Esophagus muscularis mucosa (tissue), 4 donors: Measurements from ENCODE around the gene ZFP36L1. TPM values are rescaled to one million over a fixed set of nuclear protein-coding genes. Genes with fewer than 3 reads are reported as not detected.

Source experiments
- DNase-seq: peaks from one replicate; pipeline ENCODE4 v3.0.0-alpha.2; 2017; ENCODE audit errors: extremely low spot score
- H3K27ac ChIP-seq, 4 donors: fragments of 200-600 bp; sonication (generic); replicated peaks in 1 of 4; 1 replicate in 3 of 4; 2 replicates in 1 of 4; pipeline ENCODE4 v1.5.1; 2016 to 2019; ENCODE audit warnings: mild to moderate bottlenecking in 1 of 4
- H3K27me3 ChIP-seq, 4 donors: fragments of 200-600 bp; sonication (generic); one replicate each; pipeline versions ENCODE4 v1.5.1 to v1.6.0; 2016 to 2019
- H3K36me3 ChIP-seq, 4 donors: fragments of 200-600 bp; sonication (generic); one replicate each; pipeline ENCODE4 v1.5.1; 2016 to 2019
- H3K4me1 ChIP-seq, 4 donors: fragments of 200-600 bp; sonication (generic); one replicate each; pipeline ENCODE4 v1.5.1; 2016 to 2019
- H3K4me3 ChIP-seq, 4 donors: fragments of 200-600 bp; sonication (generic); 1 replicate in 2 of 4; 2 replicates in 2 of 4; pipeline ENCODE4 v1.5.1; 2016 to 2019; ENCODE audit warnings: mild to moderate bottlenecking in 4 of 4, moderate library complexity in 1 of 4
- H3K9me3 ChIP-seq, 4 donors: fragments of 200-600 bp; sonication (generic); 1 replicate in 3 of 4; 2 replicates in 1 of 4; pipeline ENCODE4 v1.5.1; 2016 to 2019
- EP300 ChIP-seq: sonication (generic); formaldehyde crosslinking; IDR thresholded peaks from one replicate; pipeline ENCODE4 v1.6.1; 2017; ENCODE audit warnings: antibody characterized with exemption
- POLR2A ChIP-seq: fragments of 450-650 bp; IDR thresholded peaks from one replicate; pipeline ENCODE4 v1.6.1; 2017; ENCODE audit warnings: antibody characterized with exemption, moderate library complexity, mild to moderate bottlenecking, low read depth
- POLR2AphosphoS5 ChIP-seq, 2 donors: sonication (generic); formaldehyde crosslinking; IDR thresholded peaks; one replicate each; pipeline ENCODE4 v1.6.1; 2017; ENCODE audit warnings: antibody characterized with exemption in 2 of 2
- WGBS: methylation state at CpG from one replicate; pipeline ENCODE4 v1.1.5; 2018; 5-methylcytosine and 5-hydroxymethylcytosine counted together
- intact Hi-C: fragments of 100-400 bp; cut with DNase I; formaldehyde crosslinking; loops from one replicate; pipeline ENCODE4 v1.15.1; 2023
- total RNA-seq, 4 donors: library from RNA; depleted of rRNA; stranded (reverse); fragments of >200 nt; gene quantifications; one replicate each; pipeline versions ENCODE4 v1.1.0 to v1.2.1, GENCODE V29; 2016
- TF ChIP-seq, protein P1 (sequence below), 3 experiments: fragments of 200-600 bp in 2 of 3; fragments of 450-650 bp in 1 of 3; sonication (generic) in 2 of 3; IDR thresholded peaks; one replicate each; pipeline ENCODE4 v1.5.1; 2017 to 2019; ENCODE audit warnings: antibody characterized with exemption in 3 of 3, mild to moderate bottlenecking in 2 of 3, moderate library complexity in 1 of 3

Gene ZFP36L1
- total RNA-seq, 4 donors from 2014 or later = 191 to 704 (median 444) TPM

DNA sequence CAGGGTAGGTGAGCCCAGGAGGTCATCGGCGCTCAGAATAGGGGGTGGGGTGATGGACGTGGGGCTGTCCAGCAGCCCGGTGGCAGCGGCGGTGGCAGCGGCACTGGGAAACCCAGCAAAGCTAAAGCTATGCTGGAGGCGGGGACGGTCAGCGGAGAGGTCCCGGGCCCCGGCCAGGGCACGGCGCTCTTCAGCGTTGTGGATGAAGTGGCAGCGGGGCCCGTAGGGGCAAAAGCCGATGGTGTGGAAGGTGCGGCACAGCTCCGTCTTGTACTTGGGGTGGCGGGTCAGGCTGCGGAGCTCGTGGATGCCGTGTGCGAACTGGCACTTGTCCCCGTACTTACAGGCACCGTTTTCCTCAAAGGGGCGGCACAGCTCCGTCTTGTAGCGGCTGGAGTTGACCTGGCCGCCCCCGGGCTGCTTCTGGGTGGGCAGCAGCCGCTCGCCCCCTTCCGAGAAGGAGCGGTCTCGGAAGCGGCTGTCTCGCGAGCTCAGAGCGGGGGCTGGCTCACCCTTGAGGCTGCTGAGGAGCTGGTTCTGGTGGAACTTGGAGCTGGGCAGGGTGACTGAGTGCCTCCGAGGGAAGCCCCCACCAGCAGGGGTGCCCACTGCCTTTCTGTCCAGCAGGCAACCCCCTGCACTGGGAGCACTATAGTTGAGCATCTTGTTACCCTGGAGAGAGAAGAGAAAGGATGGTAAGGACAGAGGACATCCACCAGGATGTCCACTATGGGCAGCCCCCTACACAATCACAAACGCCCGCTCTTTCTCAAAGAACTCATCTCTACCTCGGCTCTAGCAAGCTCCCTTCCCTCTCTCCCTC, 2.8 kb downstream of the ZFP36L1 start:
- H3K27ac ChIP-seq = peak overlapping the region; percentile 99 to 100 (median 100)
- H3K4me3 ChIP-seq = peak overlapping the region; percentile 83 to 95 (median 87)
- WGBS = 29% methylated on average over 20 of the region's 45 CpGs
- H3K27me3 ChIP-seq = peaks cover 0 to 4% (median 0%) of the 10 kb centered on the region in 4 donors
- H3K9me3 ChIP-seq = no peaks in the 10 kb centered on the region
- DNase-seq = no peak
- H3K4me1 ChIP-seq = peaks cover 15 to 50% (median 40%) of the 10 kb centered on the region in 4 donors
- TF ChIP-seq POLR2AphosphoS5 (IDR thresholded peaks at IDR 0.05) (peak in 1 of 2 donors; percentile 2), POLR2A (no peak)
- TF ChIP-seq, protein P1, sequence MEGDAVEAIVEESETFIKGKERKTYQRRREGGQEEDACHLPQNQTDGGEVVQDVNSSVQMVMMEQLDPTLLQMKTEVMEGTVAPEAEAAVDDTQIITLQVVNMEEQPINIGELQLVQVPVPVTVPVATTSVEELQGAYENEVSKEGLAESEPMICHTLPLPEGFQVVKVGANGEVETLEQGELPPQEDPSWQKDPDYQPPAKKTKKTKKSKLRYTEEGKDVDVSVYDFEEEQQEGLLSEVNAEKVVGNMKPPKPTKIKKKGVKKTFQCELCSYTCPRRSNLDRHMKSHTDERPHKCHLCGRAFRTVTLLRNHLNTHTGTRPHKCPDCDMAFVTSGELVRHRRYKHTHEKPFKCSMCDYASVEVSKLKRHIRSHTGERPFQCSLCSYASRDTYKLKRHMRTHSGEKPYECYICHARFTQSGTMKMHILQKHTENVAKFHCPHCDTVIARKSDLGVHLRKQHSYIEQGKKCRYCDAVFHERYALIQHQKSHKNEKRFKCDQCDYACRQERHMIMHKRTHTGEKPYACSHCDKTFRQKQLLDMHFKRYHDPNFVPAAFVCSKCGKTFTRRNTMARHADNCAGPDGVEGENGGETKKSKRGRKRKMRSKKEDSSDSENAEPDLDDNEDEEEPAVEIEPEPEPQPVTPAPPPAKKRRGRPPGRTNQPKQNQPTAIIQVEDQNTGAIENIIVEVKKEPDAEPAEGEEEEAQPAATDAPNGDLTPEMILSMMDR (IDR thresholded peaks at IDR 0.05) = peak in 1 of 3 experiments; percentile 16
- H3K36me3 ChIP-seq = peaks cover 9 to 52% (median 35%) of the 10 kb centered on the region in 4 donors
- intact Hi-C loops = loop anchor here (2.0 to 10.0 kb wide), 4 partner anchors 108 to 645 kb away; no protein-coding TSS in a partner anchor

DNA sequence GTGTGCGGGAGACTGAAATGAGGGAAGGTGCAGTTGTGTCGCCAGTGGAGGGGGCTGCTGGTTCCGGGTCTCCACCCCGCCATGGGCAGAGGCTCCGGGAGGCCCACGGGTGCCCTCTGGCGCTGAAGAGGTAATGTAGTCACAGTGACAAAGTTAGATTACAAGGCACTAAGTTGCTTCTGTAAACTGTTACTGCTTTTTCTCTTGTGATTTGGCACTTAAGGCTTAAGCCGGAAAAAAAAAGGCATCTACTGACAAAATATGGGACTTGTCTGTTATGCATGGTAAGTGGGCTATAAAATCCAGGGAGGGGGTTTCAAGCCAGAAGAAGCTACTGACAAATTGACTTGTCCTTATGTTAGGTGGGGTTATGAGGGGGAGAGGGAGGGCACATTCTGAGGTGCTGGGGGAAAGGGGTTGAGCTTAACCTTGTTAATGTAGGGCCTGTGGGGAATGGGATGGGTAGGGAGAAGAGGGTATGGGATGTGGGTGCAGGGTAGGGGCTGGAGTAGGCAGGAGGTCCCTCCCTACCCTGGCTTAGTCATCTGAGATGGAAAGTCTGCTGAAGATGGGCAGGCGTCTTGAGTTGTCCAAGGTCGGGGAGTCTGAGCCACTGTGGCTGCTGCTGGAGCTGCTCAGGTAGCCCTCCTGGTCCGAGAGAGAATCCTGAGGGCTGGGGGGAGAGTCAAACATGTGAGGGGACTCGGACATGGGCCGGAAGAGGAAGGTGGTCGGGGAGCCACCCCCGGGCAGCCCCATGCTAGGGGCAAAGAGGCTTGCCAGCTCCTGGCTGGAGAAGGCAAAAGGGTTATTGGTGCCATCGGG, 3.7 kb downstream of the ZFP36L1 start:
- TF ChIP-seq EP300 = no peak
- peak in 1 of 2 donors; percentile 68 for TF ChIP-seq POLR2AphosphoS5 (IDR thresholded peaks at IDR 0.05)
- TF ChIP-seq, protein P1 (IDR thresholded peaks at IDR 0.05) = peak; percentile 72 to 82 (median 73)
- peak; percentile 9 for TF ChIP-seq POLR2A
- Histone ChIP-seq H3K4me3 (peak overlapping the region; percentile 83 to 95 (median 87)), H3K9me3 (no peaks in the 10 kb centered on the region), H3K27me3 (peaks cover 0 to 4% (median 0%) of the 10 kb centered on the region in 4 donors), H3K27ac (peak overlapping the region; percentile 99 to 100 (median 100)), H3K4me1 (peaks cover 15 to 51% (median 42%) of the 10 kb centered on the region in 4 donors), H3K36me3 (peaks cover 9 to 52% (median 35%) of the 10 kb centered on the region in 4 donors)
- DNase-seq = no peak
- 8% methylated on average over 15 of the region's 16 CpGs for WGBS
- intact Hi-C loops = loop anchor here (5.0 to 10.0 kb wide), 2 partner anchors 107 to 644 kb away; no protein-coding TSS in a partner anchor

DNA sequence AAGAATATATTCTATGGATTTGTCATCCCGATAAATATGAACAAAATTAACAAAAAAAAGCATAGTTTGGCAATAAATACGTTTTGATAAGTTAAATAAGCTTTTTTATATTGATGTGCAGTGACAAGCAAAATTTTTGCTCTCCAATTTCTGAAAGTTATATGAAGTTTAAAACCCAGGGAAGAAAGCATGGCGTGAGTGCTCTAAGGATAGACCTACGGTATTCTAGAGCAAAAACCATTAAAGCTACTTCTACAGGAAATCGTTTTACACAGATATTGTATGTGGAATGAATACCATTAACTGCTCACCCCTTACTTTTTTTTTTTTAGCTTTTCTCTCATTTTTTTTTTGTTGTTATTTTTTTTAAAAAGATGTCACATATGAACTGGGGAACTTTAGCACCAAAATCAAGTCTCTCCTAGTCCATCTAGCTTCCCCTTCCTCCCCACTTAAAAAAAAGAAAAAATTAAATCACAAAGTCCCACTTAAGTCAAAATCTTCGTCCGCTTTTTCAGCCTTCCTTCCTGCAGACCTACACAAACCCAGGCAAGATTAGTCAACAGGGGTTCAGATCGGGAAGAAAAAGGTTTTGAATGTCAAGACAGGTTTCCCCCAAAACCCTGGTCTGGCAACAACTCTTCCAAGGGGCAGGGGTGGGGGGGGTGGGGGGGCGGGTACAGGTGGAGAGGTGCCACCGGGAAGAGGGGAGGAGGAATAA, 4.4 kb downstream of the ZFP36L1 start:
- 16% methylated on average over 10 of the region's 10 CpGs for WGBS
- H3K27me3 ChIP-seq = no peaks in the 10 kb centered on the region
- DNase-seq = no peak
- peaks cover 9 to 52% (median 35%) of the 10 kb centered on the region in 4 donors for H3K36me3 ChIP-seq
- peaks cover 15 to 51% (median 42%) of the 10 kb centered on the region in 4 donors for H3K4me1 ChIP-seq
- peak overlapping the region; percentile 83 to 95 (median 87) for H3K4me3 ChIP-seq
- peak overlapping the region; percentile 99 to 100 (median 100) for H3K27ac ChIP-seq
- TF ChIP-seq POLR2AphosphoS5 (IDR thresholded peaks at IDR 0.05) (no peak), POLR2A (no peak), EP300 (no peak)
- TF ChIP-seq, protein P1 (IDR thresholded peaks at IDR 0.05) = no peak
- no peaks in the 10 kb centered on the region for H3K9me3 ChIP-seq
- intact Hi-C loops = loop anchor here (5.0 to 10.0 kb wide), 2 partner anchors 106 to 644 kb away; no protein-coding TSS in a partner anchor
